Prostate gland (tissue), 2 donors: Measurements from ENCODE around the gene PDIA5. TPM values are rescaled to one million over a fixed set of nuclear protein-coding genes. Genes with fewer than 3 reads are reported as not detected.

ENCODE experiments used
- DNase-seq: peaks from one replicate; pipeline ENCODE4 v3.0.0-alpha.2; 2019; ENCODE audit warnings: low spot score
- H3K27ac ChIP-seq, 2 donors: fragments of 200-600 bp; sonication (generic); 2 replicates each; pipeline ENCODE4 v1.5.1; 2017 to 2019
- H3K27me3 ChIP-seq: fragments of 200-600 bp; sonication (generic); replicated peaks from 2 replicates; pipeline ENCODE4 v1.5.1; 2019; ENCODE audit not compliant: insufficient read depth
- H3K36me3 ChIP-seq, 2 donors: fragments of 200-600 bp; sonication (generic); 1 replicate in 1 of 2; 2 replicates in 1 of 2; pipeline versions ENCODE4 v1.5.1 to v1.8.1; 2017 to 2019
- H3K4me1 ChIP-seq: fragments of 200-600 bp; sonication (generic); replicated peaks from 2 replicates; pipeline ENCODE4 v1.5.1; 2019
- H3K4me3 ChIP-seq, 2 donors: fragments of 200-600 bp; sonication (generic); 2 replicates each; pipeline ENCODE4 v1.5.1; 2017 to 2019
- H3K9me3 ChIP-seq: fragments of 200-600 bp; sonication (generic); 2 replicates; pipeline ENCODE4 v1.5.1; 2017
- POLR2A ChIP-seq: fragments of 450-650 bp; IDR thresholded peaks from one replicate; pipeline ENCODE4 v1.6.1; 2016; ENCODE audit warnings: antibody characterized with exemption, mild to moderate bottlenecking
- POLR2AphosphoS5 ChIP-seq: sonication (generic); formaldehyde crosslinking; IDR thresholded peaks from one replicate; pipeline ENCODE4 v1.6.1; 2017; ENCODE audit warnings: antibody characterized with exemption
- WGBS: methylation state at CpG from one replicate; pipeline ENCODE4 v1.1.5; 2018; 5-methylcytosine and 5-hydroxymethylcytosine counted together
- intact Hi-C: fragments of 100-400 bp; cut with DNase I; formaldehyde crosslinking; loops from one replicate; pipeline ENCODE4 v1.14.2; 2022
- total RNA-seq, 2 donors: library from RNA; depleted of rRNA; stranded (reverse); fragments of >200 nt; gene quantifications; one replicate each; pipeline ENCODE4 v1.1.0, GENCODE V29; 2016
- TF ChIP-seq, protein P1 (sequence below), 4 experiments: fragments of 200-600 bp in 2 of 4; fragments of 450-650 bp in 2 of 4; sonication (generic) in 2 of 4; IDR thresholded peaks; 1 replicate in 3 of 4; 2 replicates in 1 of 4; pipeline ENCODE4 v1.5.1; 2016 to 2019; ENCODE audit warnings: antibody characterized with exemption in 4 of 4, mild to moderate bottlenecking in 2 of 4, moderate library complexity in 2 of 4

The PDIA5 gene
- total RNA-seq, 2 donors from 2014 or later, result 67.9 to 75.9 TPM

DNA sequence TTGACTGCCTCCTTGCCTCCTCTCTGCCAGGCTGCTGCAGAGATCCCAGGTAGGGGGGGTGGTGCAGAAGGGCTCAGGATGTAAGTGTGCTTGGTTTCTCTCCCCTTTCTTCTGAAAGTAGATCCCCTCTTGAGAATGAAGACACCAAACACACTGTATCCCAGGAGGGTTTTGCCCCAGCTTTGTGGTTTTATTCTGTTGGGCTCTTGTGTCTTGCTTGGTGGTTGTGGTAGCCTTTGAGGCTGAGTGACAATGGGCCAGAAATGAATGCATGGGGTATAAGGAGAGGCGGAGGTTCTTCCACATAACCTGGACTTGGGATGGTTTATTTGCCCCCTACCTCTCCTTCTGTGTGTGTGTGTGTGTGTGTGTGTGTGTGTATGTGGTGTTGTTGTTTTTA lies 5.7 kb downstream of the PDIA5 start:
- no peak overlapping the region for H3K4me3 ChIP-seq
- H3K4me1 ChIP-seq, result peaks cover 19% of the 10 kb centered on the region
- no peaks in the 10 kb centered on the region for H3K27me3 ChIP-seq
- H3K9me3 ChIP-seq, result no peaks in the 10 kb centered on the region
- WGBS, result 100% methylated on average over 1 of the region's 1 CpG
- H3K27ac ChIP-seq, result no peak overlapping the region
- DNase-seq, result no peak
- TF ChIP-seq, protein P1, sequence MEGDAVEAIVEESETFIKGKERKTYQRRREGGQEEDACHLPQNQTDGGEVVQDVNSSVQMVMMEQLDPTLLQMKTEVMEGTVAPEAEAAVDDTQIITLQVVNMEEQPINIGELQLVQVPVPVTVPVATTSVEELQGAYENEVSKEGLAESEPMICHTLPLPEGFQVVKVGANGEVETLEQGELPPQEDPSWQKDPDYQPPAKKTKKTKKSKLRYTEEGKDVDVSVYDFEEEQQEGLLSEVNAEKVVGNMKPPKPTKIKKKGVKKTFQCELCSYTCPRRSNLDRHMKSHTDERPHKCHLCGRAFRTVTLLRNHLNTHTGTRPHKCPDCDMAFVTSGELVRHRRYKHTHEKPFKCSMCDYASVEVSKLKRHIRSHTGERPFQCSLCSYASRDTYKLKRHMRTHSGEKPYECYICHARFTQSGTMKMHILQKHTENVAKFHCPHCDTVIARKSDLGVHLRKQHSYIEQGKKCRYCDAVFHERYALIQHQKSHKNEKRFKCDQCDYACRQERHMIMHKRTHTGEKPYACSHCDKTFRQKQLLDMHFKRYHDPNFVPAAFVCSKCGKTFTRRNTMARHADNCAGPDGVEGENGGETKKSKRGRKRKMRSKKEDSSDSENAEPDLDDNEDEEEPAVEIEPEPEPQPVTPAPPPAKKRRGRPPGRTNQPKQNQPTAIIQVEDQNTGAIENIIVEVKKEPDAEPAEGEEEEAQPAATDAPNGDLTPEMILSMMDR (IDR thresholded peaks at IDR 0.05), result no peak
- TF ChIP-seq POLR2A (no peak), POLR2AphosphoS5 (no peak)
- H3K36me3 ChIP-seq, result no peaks in the 10 kb centered on the region
- intact Hi-C loops, result no loop called here

DNA sequence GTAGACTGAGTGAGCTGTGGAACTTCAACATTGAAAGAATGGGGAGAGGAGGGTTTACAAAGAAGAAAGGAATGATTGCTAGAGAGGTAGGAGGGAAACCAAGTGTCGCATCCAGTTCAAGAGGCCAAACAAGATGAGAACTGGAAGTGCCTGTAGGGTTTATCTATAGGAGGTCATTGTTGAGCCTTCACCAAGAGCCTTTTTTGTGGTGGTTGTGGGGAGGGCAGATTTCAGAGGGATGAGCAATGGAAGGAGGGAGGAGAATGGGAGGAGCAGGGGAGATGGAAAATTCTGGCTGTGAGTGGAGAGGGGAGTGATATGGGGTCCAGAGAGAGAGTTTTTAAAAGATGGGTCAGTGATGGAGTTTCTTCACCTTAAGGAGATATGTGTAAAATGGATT lies 8.5 kb downstream of the PDIA5 start:
- no peaks in the 10 kb centered on the region for H3K9me3 ChIP-seq
- intact Hi-C loops, result no loop called here
- DNase-seq, result no peak
- H3K27me3 ChIP-seq, result no peaks in the 10 kb centered on the region
- TF ChIP-seq POLR2A (no peak), POLR2AphosphoS5 (no peak)
- TF ChIP-seq, protein P1 (IDR thresholded peaks at IDR 0.05), result no peak
- H3K36me3 ChIP-seq, result no peaks in the 10 kb centered on the region
- no peak overlapping the region for H3K4me3 ChIP-seq
- 88% methylated on average over 1 of the region's 1 CpG for WGBS
- no peak overlapping the region for H3K27ac ChIP-seq
- H3K4me1 ChIP-seq, result peaks cover 20% of the 10 kb centered on the region

DNA sequence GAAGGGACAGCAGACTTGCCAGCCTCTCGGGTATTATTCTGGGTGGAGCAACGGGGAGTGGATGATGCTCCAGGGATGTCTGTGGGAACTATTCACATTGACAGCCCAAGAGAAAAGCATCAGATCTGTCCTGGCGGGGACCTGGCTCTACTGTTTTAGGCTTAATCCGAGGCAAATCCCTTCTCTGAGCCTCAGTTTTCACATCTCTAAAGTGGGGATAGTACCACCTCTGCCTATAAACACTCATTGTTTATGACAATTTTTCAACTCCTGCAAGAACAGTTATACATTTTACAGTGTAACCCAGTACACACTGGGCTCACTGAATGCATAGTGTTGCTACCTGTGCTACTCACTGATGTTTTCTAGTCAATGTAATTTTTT lies 9.3 kb downstream of the PDIA5 start:
- Histone ChIP-seq H3K27me3 (no peaks in the 10 kb centered on the region), H3K9me3 (no peaks in the 10 kb centered on the region), H3K27ac (no peak overlapping the region), H3K4me1 (peaks cover 20% of the 10 kb centered on the region), H3K4me3 (no peak overlapping the region), H3K36me3 (no peaks in the 10 kb centered on the region)
- intact Hi-C loops, result no loop called here
- TF ChIP-seq POLR2AphosphoS5 (no peak), POLR2A (no peak)
- TF ChIP-seq, protein P1 (IDR thresholded peaks at IDR 0.05), result no peak
- no peak for DNase-seq
- WGBS, result 82% methylated on average over 4 of the region's 4 CpGs

DNA sequence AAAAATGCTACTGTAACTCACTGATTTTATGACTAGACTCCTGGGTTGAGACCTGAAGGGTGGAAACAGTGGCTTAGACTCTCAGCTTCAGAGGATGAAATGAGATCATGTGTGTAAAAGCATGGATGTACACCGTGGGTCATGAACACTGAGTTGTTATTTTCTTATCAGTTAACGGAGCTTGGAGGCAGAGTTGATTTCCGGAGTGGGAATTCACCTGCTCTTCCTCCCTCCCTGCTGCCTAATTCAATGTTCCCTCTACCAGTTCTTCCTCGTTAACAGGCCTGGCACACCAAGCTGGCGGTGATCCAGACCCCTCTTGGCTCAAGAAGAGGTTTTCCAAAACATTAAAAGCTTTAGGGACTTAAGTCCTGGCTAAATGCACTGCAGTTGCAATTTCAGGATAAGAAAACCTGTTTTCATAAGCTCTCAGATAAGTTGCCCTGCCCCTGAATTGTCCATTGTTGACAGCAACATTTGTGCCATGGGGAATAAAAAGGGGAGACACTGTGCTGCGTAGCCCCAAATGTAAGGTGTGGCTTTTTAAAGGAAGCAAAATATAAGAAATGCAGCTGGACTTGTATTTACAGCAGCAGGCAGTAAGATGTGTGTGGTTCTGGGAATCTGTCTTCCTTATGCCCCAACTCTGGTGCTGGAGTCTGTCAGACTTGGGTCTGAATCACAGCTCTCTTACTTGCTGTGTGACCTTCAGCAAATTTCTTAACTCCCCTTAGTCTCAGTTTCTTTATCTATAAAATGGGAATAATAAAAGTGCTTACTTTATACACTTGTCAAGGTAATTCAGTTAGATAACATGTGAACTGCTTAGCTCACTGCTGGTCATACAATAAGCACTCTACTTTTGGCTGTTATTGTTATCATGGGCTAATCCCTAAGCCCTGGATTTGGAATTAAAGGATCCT lies 9.9 kb downstream of the PDIA5 start:
- peaks cover 20% of the 10 kb centered on the region for H3K4me1 ChIP-seq
- no peak overlapping the region for H3K27ac ChIP-seq

More for the DNA sequence above, 9.9 kb downstream of the PDIA5 start:
- no peaks in the 10 kb centered on the region for H3K27me3 ChIP-seq
- DNase-seq, result peak; percentile 79
- intact Hi-C loops, result no loop called here
- 7% methylated on average over 6 of the region's 6 CpGs for WGBS
- TF ChIP-seq, protein P1 (IDR thresholded peaks at IDR 0.05), result no peak
- TF ChIP-seq POLR2AphosphoS5 (peak; percentile 54), POLR2A (no peak)
- no peak overlapping the region for H3K4me3 ChIP-seq
- no peaks in the 10 kb centered on the region for H3K9me3 ChIP-seq
- no peaks in the 10 kb centered on the region for H3K36me3 ChIP-seq
